VCaP (cell line): Measurements from ENCODE around the gene ITPR1.

ENCODE experiments used
- H3K27ac ChIP-seq: fragments of 450-650 bp; 2 replicates; pipeline ENCODE4 v1.5.1; 2017
- CTCF ChIP-seq: fragments of 450-650 bp; conservative IDR thresholded peaks from 2 replicates; pipeline ENCODE4 v1.5.1; 2017; ENCODE audit warnings: mild to moderate bottlenecking, moderate library complexity

Gene ITPR1

GRCh38 chr3:4623421-4623999 lies 130.4 kb downstream of the ITPR1 start:
- no peak for TF ChIP-seq CTCF
- H3K27ac ChIP-seq, result peak overlapping the region; percentile 44; the same call in 1 of the 2 replicates

DNA sequence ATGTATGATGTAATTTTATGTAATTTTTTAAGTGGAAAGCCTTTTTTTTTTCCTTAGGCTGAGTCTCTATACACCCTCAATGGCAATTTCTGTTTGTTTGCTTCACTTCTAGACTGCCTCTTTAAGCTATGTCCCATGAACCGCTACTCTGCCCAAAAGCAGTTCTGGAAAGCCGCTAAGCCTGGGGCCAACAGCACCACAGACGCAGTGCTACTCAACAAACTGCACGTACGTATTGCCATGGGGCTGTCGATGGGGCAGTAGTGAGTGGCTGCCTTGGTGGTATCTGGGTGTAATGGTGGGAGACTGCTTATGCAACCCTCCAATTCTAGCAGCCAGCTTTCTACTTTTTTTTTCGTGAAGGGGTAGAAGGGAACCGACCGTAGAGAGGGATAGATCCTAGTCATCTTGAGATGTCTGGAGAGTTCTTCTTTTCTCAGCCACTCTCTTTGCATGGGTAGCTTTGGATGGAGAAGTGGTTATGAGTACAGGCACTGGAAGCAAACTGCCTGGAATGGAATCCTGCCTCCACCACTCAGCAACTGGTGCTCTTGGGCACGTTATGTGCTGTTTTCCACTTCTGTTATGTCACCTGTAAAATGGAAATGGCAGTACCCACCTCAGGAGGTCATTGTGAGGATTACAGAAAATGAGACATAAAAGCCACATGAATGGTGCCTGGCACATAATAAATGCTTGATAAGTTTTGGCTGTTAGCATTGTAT lies 134.7 kb downstream of the ITPR1 start:
- no peak for TF ChIP-seq CTCF

GRCh38 chr3:4629095-4630007 lies 136.2 kb downstream of the ITPR1 start:
- H3K27ac ChIP-seq, result no peak overlapping the region
- TF ChIP-seq CTCF, result no peak

More for the DNA sequence above, 134.7 kb downstream of the ITPR1 start:
- no peak overlapping the region for H3K27ac ChIP-seq

- peak overlapping the region; percentile 8; the same call in 1 of the 2 replicates for H3K27ac ChIP-seq
- TF ChIP-seq CTCF, result peak; percentile 96
Measured at GRCh38 chr3:4633078-4634004, 140.2 kb downstream of the ITPR1 start.

GRCh38 chr3:4634894-4635293 lies 141.7 kb downstream of the ITPR1 start:
- no peak for TF ChIP-seq CTCF
- no peak overlapping the region for H3K27ac ChIP-seq

DNA sequence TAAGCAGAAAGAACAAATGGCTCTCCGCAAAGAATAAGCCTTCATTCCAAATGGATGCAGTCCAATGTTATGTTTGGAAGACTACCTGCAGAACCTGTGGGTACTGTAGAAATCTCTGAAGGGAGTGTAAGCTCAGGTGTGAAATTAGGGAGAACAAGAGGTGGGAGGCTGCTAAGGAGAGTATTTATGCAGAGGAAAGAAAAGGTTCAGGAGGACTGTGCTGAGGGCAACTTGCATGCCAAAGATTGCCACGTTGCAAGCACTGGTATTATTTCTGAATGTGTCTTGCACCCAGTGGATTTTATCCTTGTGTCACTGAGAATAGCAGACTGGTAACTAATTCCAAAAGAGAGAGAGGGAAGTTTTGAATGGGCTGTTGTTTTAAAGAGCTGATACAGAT lies 144.1 kb downstream of the ITPR1 start:
- no peak for TF ChIP-seq CTCF

More for the DNA sequence above, 144.1 kb downstream of the ITPR1 start:
- no peak overlapping the region for H3K27ac ChIP-seq
